Activated CD4-positive, alpha-beta T cell treated with anti-CD3 and anti-CD28 coated beads, Interleukin-10, Interleukin-2, amounts not matched to agents 100 ng/mL and 50 ng/mL, durations not matched to agents 16 hours and 8 hours (primary cell): ENCODE results near the gene CXorf49.
"Not testable (repeated sequence)": the region's sequence is repeated elsewhere in the genome, so short reads cannot be mapped to it uniquely, and the experiment has no call there.

Experiments
- DNase-seq: peaks from one replicate; pipeline ENCODE4 v3.0.0-alpha.2; 2020

CXorf49 gene

DNA sequence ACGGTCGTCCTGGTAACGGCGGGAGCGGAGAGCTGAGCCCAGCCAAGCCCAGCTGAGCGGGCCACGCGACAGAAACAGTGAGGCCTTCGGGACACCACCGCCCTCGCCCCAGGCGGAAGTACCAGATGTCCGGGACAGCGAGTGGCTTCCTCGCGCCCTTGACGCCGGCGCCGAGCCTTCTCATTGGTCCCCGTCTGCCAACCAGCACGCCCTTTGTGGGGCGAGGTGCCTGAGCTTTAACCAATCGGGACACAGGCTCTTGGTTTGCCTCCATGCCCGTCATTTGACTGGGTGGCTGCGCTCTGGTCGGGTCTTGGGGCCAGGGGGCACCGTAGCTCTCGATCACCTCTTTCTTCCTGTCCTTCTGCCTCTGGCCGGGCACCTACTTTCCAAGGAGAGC lies at the start of gene CXorf49:
Gene CXorf49, minus strand, starts transcription at position 101 of the 400 bp plus-strand sequence. CDS start 134 bp downstream, outside the sequence.
- not testable (repeated sequence) for DNase-seq

DNA sequence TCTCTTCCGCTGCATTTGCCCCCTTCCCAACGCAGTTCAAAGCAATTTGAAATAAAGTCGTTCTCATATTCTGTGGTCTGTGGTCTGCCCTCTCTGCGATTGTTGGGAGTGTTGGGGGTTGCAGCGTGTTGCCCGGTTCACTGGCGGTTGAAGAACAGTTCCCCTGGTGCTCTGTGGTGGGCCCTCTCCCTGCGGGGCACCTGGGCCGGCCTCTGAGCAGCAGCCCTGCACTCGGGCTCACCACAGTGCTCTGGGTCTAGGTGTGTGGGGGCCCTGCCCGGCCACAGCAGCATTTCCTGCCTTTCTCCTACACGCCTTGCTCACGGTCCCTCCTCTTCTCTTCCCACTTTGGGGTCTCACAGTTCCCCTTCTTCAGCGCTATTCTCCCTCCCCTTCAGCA lies 49.0 kb upstream of the CXorf49 start:
- DNase-seq = not testable (repeated sequence)

DNA sequence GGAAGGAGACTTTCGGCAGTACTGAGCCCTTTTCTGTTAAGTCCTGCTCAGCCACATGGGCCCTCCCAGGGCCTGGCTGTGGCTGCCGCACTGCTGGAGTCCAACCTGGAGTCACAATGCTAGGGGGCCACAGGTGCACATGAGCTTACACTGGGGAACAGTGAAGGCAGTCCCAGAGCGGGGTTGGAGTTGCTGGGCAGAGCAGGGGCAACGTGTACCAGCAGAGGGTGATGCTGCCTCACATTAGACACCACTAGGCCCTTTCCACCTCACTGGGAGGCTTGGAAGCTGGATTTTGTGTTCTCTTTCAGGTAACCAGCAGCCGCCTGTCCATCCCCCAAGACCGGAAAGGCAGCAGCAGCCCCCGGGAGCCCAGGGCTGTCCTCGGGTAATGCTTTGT lies 47.5 kb upstream of the CXorf49 start:
- not testable (repeated sequence) for DNase-seq

DNA sequence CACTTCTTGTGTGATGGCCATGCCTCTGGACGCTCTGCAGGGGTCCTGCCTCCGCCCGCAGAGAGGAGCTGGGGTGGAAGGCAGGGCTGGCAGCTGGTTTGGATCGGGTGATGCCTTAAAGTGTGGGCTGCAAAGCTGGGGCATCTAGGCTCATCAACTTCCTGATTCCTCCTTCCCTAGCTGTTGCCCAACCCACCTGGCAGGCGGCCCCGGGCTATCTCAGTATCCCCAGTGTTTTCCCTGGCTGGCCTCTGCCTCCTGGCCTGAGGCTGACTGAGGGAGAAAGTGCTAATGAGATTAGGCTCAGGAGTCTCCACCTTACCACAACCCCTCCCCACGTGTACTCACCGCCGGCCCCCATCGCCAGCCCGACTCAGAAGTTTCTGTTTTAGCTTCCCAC lies 46.7 kb upstream of the CXorf49 start:
- DNase-seq = not testable (repeated sequence)

DNA sequence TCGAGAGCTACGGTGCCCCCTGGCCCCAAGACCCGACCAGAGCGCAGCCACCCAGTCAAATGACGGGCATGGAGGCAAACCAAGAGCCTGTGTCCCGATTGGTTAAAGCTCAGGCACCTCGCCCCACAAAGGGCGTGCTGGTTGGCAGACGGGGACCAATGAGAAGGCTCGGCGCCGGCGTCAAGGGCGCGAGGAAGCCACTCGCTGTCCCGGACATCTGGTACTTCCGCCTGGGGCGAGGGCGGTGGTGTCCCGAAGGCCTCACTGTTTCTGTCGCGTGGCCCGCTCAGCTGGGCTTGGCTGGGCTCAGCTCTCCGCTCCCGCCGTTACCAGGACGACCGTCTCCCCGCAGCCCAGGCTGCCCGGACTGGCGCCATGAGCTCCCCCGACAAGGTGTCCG lies 45.0 kb upstream of the CXorf49 start, which contains the start of gene CXorf49B:
Gene CXorf49B, plus strand, starts transcription at position 301 of the 400 bp plus-strand sequence. Its CDS starts 75 bp downstream, at position 376.
- DNase-seq = not testable (repeated sequence)

DNA sequence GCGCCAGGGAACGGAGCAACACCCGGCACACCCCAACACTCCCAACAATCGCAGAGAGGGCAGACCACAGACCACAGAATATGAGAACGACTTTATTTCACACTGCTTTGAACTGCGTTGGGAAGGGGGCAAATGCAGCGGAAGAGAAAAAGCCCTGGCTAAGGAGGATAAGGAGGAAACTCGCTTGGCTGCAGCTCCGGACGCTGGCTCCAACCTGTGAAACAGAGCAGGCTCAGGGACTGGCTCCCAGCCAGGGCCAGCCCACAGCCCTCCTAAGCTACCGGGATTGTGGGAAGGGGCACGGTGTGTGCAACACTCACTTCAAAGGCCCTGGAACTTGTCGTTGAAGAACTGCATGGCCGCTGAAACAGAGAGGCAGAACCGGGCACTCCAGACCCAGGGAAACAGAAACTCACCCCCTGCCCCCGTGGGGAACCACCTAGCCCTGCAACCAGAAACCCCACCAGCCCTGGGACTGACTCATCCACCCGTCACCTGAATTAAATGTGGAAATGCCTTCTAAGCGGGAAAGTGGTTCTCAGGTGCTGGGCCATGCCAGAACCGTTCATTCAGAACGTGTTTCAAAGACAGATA lies 42.7 kb upstream of the CXorf49 start:
- DNase-seq = not testable (repeated sequence)

DNA sequence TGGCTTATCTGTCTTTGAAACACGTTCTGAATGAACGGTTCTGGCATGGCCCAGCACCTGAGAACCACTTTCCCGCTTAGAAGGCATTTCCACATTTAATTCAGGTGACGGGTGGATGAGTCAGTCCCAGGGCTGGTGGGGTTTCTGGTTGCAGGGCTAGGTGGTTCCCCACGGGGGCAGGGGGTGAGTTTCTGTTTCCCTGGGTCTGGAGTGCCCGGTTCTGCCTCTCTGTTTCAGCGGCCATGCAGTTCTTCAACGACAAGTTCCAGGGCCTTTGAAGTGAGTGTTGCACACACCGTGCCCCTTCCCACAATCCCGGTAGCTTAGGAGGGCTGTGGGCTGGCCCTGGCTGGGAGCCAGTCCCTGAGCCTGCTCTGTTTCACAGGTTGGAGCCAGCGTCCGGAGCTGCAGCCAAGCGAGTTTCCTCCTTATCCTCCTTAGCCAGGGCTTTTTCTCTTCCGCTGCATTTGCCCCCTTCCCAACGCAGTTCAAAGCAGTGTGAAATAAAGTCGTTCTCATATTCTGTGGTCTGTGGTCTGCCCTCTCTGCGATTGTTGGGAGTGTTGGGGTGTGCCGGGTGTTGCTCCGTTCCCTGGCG lies 2.3 kb upstream of the CXorf49 start:
- not testable (repeated sequence) for DNase-seq

DNA sequence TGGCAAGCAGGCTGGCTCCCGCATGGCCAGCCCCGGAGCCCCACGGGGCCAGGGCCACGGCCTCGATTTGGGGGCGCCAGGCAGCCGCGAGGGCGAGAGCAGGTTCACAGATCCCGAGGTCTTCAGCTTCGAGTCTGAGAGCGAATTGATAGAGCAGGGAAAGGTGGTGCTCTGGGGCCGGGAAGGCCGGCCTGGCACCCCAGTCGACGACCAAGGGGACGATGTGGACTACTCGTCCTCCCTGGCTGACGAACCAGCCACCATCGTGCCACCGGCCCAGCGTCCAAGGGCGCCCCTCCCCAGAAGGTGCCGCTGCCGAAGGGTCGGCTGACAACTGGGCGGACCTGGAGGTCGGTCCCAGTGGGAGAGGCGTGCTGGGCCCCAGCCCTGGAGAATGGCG lies 1.1 kb upstream of the CXorf49 start:
- DNase-seq = not testable (repeated sequence)

DNA sequence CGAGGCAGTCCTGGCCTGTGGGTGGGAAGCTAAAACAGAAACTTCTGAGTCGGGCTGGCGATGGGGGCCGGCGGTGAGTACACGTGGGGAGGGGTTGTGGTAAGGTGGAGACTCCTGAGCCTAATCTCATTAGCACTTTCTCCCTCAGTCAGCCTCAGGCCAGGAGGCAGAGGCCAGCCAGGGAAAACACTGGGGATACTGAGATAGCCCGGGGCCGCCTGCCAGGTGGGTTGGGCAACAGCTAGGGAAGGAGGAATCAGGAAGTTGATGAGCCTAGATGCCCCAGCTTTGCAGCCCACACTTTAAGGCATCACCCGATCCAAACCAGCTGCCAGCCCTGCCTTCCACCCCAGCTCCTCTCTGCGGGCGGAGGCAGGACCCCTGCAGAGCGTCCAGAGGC lies 1.8 kb downstream of the CXorf49 start:
- not testable (repeated sequence) for DNase-seq

DNA sequence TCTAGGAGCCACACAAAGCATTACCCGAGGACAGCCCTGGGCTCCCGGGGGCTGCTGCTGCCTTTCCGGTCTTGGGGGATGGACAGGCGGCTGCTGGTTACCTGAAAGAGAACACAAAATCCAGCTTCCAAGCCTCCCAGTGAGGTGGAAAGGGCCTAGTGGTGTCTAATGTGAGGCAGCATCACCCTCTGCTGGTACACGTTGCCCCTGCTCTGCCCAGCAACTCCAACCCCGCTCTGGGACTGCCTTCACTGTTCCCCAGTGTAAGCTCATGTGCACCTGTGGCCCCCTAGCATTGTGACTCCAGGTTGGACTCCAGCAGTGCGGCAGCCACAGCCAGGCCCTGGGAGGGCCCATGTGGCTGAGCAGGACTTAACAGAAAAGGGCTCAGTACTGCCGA lies 2.5 kb downstream of the CXorf49 start:
- DNase-seq = not testable (repeated sequence)

DNA sequence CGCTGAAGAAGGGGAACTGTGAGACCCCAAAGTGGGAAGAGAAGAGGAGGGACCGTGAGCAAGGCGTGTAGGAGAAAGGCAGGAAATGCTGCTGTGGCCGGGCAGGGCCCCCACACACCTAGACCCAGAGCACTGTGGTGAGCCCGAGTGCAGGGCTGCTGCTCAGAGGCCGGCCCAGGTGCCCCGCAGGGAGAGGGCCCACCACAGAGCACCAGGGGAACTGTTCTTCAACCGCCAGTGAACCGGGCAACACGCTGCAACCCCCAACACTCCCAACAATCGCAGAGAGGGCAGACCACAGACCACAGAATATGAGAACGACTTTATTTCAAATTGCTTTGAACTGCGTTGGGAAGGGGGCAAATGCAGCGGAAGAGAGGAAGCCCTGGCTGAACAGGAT lies 4.0 kb downstream of the CXorf49 start:
- DNase-seq = not testable (repeated sequence)

DNA sequence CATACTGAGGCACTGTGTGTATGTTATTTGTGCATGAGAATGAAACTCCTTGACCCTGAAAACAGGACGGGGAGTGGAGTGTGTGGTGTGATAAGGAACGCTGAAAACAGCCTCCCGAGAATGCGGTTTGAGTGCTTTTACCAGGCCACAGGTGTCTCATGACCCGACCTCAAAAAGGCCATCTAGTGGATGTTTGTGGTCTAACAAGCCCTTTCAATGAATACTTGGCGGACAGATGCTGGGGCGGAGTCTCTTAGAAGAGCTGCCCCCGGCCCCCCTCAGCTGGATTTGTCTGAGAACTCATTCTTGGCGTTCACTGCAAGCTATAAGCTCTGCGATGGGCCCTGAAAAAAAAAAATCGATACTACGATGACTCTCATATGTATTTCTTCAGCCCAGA lies 15.2 kb downstream of the CXorf49 start:
- not testable (repeated sequence) for DNase-seq

DNA sequence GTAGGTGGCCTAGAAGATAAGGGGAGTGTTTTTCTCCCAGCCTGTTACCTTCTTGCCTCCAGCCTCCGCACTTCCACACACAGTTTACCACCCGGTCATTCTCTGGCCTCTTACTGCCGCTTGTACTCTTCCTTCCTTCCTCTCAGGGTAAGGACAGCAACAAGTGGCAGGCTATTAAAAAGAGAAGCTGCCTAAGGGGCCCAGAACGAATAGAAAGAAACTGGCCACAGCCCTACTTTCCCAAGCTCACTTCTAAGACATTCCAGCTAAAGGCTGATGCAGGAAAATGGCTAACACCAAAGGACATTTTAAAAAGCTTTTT lies 19.1 kb downstream of the CXorf49 start:
- DNase-seq = not testable (repeated sequence)

DNA sequence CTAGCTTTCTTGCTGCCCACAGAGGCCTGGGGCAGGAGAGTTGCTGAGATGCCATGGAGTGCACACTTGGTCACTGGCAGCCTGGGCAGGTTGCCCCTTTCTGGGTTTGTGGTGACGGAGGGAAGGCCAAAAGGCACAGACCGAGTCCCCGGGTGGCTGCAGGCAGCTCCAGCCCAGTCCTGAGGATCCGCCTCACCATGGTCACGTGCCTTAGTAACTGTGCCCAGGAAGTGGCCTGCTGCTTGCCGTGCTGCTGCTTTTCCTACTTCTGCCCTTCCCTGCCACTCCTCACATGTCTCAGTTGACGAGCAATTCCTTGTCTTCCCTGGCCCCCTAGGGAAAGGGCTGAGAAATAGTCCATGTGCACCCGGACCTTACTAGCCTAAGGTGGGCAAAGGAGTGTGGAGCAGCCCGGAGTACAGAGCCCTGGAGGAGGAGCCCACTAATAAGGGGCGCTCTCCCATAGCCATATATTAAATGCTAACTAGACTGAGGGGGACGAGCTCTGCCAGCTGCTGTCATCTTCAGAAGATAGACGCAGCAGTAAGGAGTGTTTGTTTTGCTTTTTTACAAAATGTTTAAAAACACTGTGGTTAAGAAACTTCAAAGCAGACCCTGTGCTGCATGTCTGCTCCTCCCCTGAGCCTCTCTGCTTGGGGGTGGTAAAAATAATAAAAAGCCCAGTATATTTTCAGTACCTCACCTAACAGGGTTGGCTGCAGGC lies 19.6 kb downstream of the CXorf49 start:
- DNase-seq = not testable (repeated sequence)

DNA sequence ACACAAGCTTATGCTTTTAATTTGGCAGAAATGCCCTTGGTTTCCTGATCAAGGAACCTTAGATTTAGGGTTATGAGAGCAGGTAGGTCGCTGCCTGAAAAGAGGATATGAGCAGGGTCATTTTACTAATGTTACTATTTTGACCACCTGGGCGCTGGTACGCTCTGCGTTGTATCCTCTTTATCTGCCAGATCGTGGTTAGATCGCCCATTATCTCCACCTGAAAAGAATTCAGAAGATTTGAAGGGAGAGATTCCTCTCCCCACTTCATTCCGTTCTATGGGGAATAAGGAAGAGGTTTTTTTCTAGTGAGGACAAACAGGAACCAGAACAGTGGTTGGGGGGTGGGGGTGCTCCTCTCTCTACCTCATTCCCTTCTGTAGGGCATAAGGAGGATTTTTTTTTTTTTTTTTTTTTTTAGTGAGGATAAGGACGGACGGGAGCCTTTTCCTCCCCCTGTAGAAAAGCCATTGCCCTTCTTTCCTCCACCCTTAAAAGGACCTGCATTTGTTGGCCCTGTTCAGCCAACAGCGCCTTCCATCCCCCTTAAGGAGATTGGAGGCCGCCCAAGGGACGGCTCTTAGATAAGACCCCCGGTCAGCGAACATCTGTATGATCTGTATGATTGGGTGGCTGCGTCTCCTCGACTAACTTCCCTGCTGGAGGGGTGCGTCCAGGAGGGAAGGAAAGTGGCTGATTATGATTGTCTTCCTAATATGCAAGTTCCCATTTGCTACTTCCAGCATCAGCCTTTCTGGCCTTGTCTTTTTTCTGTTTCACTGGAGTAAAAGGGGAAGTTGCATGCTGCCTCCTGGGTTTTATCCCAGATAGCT lies 20.4 kb downstream of the CXorf49 start:
- not testable (repeated sequence) for DNase-seq

DNA sequence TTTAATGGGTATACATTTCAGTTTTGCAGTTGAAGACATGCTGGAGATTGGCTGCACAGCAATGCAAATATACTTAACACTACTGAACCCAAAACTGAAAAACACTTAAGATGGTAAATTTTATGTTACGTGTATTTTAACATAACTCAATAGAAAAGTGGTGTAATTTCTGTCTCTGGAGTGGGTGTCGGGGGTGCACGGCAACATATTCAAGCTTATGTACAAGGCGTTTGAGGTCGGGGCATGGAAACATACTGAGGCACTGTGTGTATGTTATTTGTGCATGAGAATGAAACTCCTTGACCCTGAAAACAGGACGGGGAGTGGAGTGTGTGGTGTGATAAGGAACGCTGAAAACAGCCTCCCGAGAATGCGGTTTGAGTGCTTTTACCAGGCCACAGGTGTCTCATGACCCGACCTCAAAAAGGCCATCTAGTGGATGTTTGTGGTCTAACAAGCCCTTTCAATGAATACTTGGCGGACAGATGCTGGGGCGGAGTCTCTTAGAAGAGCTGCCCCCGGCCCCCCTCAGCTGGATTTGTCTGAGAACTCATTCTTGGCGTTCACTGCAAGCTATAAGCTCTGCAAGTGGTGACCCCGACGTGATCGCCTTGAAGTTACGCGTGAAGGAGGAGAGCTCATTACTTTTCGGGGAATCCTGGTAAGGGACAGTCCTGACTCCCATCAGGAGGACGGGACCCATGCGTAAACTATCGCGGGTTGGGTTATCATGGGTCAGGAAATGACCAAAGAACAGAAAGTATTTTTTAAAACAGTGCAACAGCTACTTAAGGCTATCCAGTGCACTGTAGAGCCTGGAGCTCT lies 21.2 kb downstream of the CXorf49 start:
- DNase-seq = not testable (repeated sequence)

DNA sequence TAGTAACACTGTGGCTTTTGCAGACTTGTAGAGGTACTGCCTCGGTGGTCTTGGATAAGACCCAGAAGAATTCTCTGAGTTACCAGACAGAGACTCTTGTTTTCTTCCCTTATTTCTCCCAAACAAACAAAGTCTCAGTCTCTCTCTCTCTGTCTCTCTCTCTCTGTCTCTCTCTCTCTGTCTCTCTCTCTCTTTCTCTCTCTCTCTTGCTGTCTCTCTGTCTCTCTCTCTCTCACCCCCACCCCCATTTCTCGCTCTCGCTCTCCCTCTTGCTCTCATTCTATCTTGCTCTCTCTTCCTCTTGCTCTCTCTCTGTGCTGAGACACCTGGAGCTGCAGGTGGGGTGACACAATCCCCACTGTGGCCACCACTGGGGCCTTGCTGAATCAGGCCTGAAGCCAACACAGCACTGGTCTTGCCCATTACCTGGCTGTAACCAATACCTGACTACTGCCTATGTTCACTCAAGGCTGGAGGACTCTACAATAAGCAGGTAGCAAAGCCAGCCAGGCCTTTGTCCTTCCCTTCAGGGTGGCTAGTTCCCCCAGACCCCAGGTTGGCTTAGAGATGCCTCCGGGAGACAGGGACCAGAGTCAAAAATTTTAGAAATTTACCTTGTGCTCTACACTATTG lies 38.4 kb downstream of the CXorf49 start:
- no peak for DNase-seq

DNA sequence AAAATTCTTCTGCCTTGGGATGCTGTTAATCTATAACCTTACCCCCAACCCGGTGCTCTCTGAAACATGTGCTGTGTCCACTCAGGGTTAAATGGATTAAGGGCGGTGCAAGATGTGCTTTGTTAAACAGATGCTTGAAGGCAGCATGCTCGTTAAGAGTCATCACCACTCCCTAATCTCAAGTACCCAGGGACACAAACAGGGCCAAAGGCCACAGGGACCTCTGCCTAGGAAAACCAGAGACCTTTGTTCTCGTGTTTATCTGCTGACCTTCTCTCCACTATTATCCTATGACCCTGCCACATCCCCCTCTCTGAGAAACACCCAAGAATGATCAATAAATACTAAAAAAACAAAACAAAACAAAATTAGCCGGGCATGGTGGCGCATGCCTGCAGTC lies 40.9 kb downstream of the CXorf49 start:
- DNase-seq = not testable (repeated sequence)

DNA sequence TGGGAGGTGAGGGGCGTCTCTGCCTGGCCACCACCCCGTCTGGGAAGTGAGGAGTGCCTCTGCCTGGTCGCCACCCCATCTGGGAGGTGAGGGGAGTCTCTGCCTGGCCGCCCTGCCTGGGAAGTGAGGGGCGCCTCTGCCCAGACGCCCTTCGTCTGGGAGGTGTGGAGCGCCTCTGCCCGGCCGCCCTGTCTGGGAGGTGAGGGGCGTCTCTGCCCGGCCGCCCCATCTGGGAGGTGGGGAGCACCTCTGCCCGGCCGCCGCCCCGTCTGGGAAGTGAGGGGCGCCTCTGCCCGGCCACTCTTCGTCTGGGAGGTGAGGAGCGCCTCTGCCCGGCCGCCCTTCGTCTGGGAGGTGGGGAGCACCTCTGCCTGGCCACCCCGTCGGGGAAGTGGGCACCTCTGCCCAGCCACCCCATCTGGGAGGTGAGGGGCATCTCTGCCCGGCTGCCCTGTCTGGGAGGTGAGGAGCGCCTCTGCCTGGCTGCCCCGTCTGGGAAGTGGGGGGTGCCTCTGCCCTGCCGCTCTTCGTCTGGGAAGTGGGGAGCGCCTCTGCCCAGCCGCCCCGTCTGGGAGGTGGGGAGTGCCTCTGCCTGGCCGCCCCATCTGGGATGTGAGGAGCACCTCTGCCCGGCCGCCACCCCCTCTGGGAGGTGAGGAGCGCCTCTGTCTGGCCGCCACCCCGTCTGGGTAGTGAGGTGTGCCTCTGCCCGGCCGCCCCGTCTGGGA lies 41.9 kb downstream of the CXorf49 start:
- not testable (repeated sequence) for DNase-seq

DNA sequence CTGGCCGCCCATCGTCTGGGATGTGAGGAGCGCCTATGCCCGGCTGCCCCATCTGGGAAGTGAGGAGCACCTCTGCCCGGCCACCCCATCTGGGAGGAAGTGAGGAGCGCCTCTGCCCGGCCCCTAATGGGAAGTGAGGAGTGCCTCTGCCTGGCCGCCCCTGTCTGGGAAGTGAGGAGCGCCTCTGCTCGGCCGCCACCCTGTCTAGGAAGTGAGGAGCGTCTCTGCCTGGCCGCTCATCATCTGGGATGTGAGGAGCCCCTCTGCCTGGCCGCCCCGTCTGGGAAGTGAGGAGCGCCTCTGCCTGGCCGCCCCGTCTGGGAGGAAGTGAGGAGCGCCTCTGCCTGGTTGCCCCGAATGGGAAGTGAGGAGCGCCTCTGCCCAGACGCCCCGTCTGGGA lies 42.4 kb downstream of the CXorf49 start:
- DNase-seq = not testable (repeated sequence)

DNA sequence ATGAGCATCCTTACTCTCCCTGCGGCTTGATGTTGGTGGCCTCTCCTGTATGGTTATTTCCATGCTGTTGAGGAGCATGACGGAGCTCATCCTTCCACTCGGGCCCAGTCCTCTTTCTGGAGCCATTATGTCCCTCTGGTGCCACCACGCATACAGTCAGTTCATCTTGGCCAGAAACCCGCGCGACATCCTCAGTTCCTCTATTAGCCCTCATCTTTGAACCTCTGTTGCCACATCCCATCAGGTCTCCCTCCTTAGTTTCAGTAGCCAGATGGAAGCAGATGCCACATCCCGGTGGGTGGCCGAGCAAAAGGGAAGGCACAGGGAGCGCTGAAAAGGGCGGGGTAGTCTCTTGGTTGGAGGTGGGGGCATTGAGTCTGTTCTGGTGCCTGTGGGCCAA lies 46.1 kb downstream of the CXorf49 start:
- no peak for DNase-seq
